ENCODE measurements around the gene MDH2. TPM values are rescaled to one million over a fixed set of nuclear protein-coding genes. Genes with fewer than 3 reads are reported as not detected.
A peak's percentile ranks its signal among the peaks of the same experiment; 100 is the strongest.
"Not testable (repeated sequence)": the region's sequence is repeated elsewhere in the genome, so short reads cannot be mapped to it uniquely, and the experiment has no call there.

MDH2 gene
- total RNA-seq, 1 donor from 2014 or later: 29.8 TPM

- DNase-seq (ENCODE audit: low read depth in 2 of 2): no peak
Observed at GRCh38 chr7:76071316-76072242, 23.7 kb downstream of the MDH2 start.

- DNase-seq (ENCODE audit: low read depth in 2 of 2): no peak
Observed at GRCh38 chr7:76072243-76073148, 24.6 kb downstream of the MDH2 start.

- DNase-seq (ENCODE audit: low read depth in 2 of 2): no peak
Observed at GRCh38 chr7:76073335-76073990, 25.6 kb downstream of the MDH2 start.

GRCh38 chr7:76074306-76074971 is 26.5 kb downstream of the MDH2 start:
- DNase-seq (ENCODE audit: low read depth in 2 of 2): no peak

GRCh38 chr7:76074972-76075370 is 27.1 kb downstream of the MDH2 start:
- peak in 1 of 2 donors; percentile 44 for DNase-seq (ENCODE audit: low read depth in 2 of 2)

GRCh38 chr7:76076995-76077394 is 29.1 kb downstream of the MDH2 start:
- no peak for DNase-seq (ENCODE audit: low read depth in 2 of 2)

- DNase-seq (ENCODE audit: low read depth in 2 of 2): no peak
Observed at GRCh38 chr7:76077435-76077834, 29.5 kb downstream of the MDH2 start.

GRCh38 chr7:76080204-76080603 is 32.3 kb downstream of the MDH2 start:
- DNase-seq (ENCODE audit: low read depth in 2 of 2): no peak

- not testable (repeated sequence) for DNase-seq (ENCODE audit: low read depth in 2 of 2)
Observed at GRCh38 chr7:76084115-76084514, 36.2 kb downstream of the MDH2 start.

- DNase-seq (ENCODE audit: low read depth in 2 of 2): peak in 1 of 2 donors; percentile 60
Observed at GRCh38 chr7:76086070-76086469, 38.2 kb downstream of the MDH2 start.

GRCh38 chr7:76087362-76087791 is 39.5 kb downstream of the MDH2 start:
- peak; percentile 82 to 94 for DNase-seq (ENCODE audit: low read depth in 2 of 2)

GRCh38 chr7:76089865-76090475 is 42.1 kb downstream of the MDH2 start:
- DNase-seq (ENCODE audit: low read depth in 2 of 2): peak; percentile 18 to 86

- no peak for DNase-seq (ENCODE audit: low read depth in 2 of 2)
Observed at GRCh38 chr7:76091506-76091905, 43.6 kb downstream of the MDH2 start.

- DNase-seq (ENCODE audit: low read depth in 2 of 2): not testable (repeated sequence)
Observed at GRCh38 chr7:76093531-76093930, 45.6 kb downstream of the MDH2 start.

GRCh38 chr7:76094326-76094725 is 46.4 kb downstream of the MDH2 start:
- DNase-seq (ENCODE audit: low read depth in 2 of 2): not testable (repeated sequence)

GRCh38 chr7:76095908-76096307 is 48.0 kb downstream of the MDH2 start:
- DNase-seq (ENCODE audit: low read depth in 2 of 2): no peak

GRCh38 chr7:76101693-76102437 is 54.0 kb downstream of the MDH2 start:
- DNase-seq (ENCODE audit: low read depth in 2 of 2): peak; percentile 54 to 57

- DNase-seq (ENCODE audit: low read depth in 2 of 2): not testable (repeated sequence)
Observed at GRCh38 chr7:76103788-76104187, 55.9 kb downstream of the MDH2 start.

GRCh38 chr7:76106130-76106529 is 58.2 kb downstream of the MDH2 start:
- not testable (repeated sequence) for DNase-seq (ENCODE audit: low read depth in 2 of 2)

GRCh38 chr7:76106893-76107292 is 59.0 kb downstream of the MDH2 start:
- no peak for DNase-seq (ENCODE audit: low read depth in 2 of 2)

Data from lung microvascular endothelial cell (primary cell).